Measurements from ENCODE around the gene RSL24D1.

The RSL24D1 gene

GRCh38 chr15:55230051-55230670 lies 33.4 kb upstream of the RSL24D1 start:
- H3K27ac Mint-ChIP-seq, result peak overlapping the region; percentile 78
- no peaks in the 10 kb centered on the region for H3K27me3 Mint-ChIP-seq
- peaks cover 40% of the 10 kb centered on the region for H3K4me1 Mint-ChIP-seq (ENCODE audit: low read depth)
- no peaks in the 10 kb centered on the region for H3K9me3 Mint-ChIP-seq
- H3K36me3 Mint-ChIP-seq (ENCODE audit: low read depth), result peaks cover 86% of the 10 kb centered on the region
- H3K4me3 Mint-ChIP-seq, result no peak overlapping the region

- Mint-ChIP-seq H3K4me3 (no peak overlapping the region), H3K27me3 (no peaks in the 10 kb centered on the region), H3K27ac (peak overlapping the region; percentile 81), H3K4me1 (ENCODE audit: low read depth) (peaks cover 66% of the 10 kb centered on the region), H3K9me3 (no peaks in the 10 kb centered on the region), H3K36me3 (ENCODE audit: low read depth) (peaks cover 83% of the 10 kb centered on the region)
These were observed 29.4 kb upstream of the RSL24D1 start for GRCh38 chr15:55226127-55226526.

GRCh38 chr15:55224892-55225291 lies 28.2 kb upstream of the RSL24D1 start:
- Mint-ChIP-seq H3K9me3 (no peaks in the 10 kb centered on the region), H3K36me3 (ENCODE audit: low read depth) (peaks cover 80% of the 10 kb centered on the region), H3K4me1 (ENCODE audit: low read depth) (peaks cover 66% of the 10 kb centered on the region), H3K27ac (peak overlapping the region; percentile 81), H3K4me3 (peak overlapping the region; percentile 24), H3K27me3 (no peaks in the 10 kb centered on the region)

GRCh38 chr15:55222588-55222987 lies 25.8 kb upstream of the RSL24D1 start:
- Mint-ChIP-seq H3K9me3 (no peaks in the 10 kb centered on the region), H3K36me3 (ENCODE audit: low read depth) (peaks cover 71% of the 10 kb centered on the region), H3K4me3 (peak overlapping the region; percentile 72), H3K27me3 (no peaks in the 10 kb centered on the region), H3K27ac (peak overlapping the region; percentile 93), H3K4me1 (ENCODE audit: low read depth) (peaks cover 83% of the 10 kb centered on the region)

GRCh38 chr15:55221090-55222011 lies 24.6 kb upstream of the RSL24D1 start:
- H3K9me3 Mint-ChIP-seq, result no peaks in the 10 kb centered on the region
- H3K4me1 Mint-ChIP-seq (ENCODE audit: low read depth), result peaks cover 84% of the 10 kb centered on the region
- peak overlapping the region; percentile 65 for H3K4me3 Mint-ChIP-seq
- peaks cover 72% of the 10 kb centered on the region for H3K36me3 Mint-ChIP-seq (ENCODE audit: low read depth)
- H3K27ac Mint-ChIP-seq, result peak overlapping the region; percentile 93
- no peaks in the 10 kb centered on the region for H3K27me3 Mint-ChIP-seq

- no peaks in the 10 kb centered on the region for H3K27me3 Mint-ChIP-seq
- peak overlapping the region; percentile 93 for H3K27ac Mint-ChIP-seq
- peaks cover 69% of the 10 kb centered on the region for H3K36me3 Mint-ChIP-seq (ENCODE audit: low read depth)
- peak overlapping the region; percentile 60 for H3K4me3 Mint-ChIP-seq
- no peaks in the 10 kb centered on the region for H3K9me3 Mint-ChIP-seq
- peaks cover 77% of the 10 kb centered on the region for H3K4me1 Mint-ChIP-seq (ENCODE audit: low read depth)
These were observed 23.9 kb upstream of the RSL24D1 start for GRCh38 chr15:55220606-55221005.

- Mint-ChIP-seq H3K4me3 (no peak overlapping the region), H3K36me3 (ENCODE audit: low read depth) (peaks cover 65% of the 10 kb centered on the region), H3K27me3 (no peaks in the 10 kb centered on the region), H3K4me1 (ENCODE audit: low read depth) (peaks cover 53% of the 10 kb centered on the region), H3K9me3 (no peaks in the 10 kb centered on the region), H3K27ac (peak overlapping the region; percentile 33)
These were observed 21.3 kb upstream of the RSL24D1 start for GRCh38 chr15:55218056-55218455.

GRCh38 chr15:55204464-55204863 lies 7.7 kb upstream of the RSL24D1 start:
- no peaks in the 10 kb centered on the region for H3K4me1 Mint-ChIP-seq (ENCODE audit: low read depth)
- no peak overlapping the region for H3K27ac Mint-ChIP-seq
- H3K36me3 Mint-ChIP-seq (ENCODE audit: low read depth), result peaks cover 31% of the 10 kb centered on the region
- no peaks in the 10 kb centered on the region for H3K27me3 Mint-ChIP-seq
- H3K9me3 Mint-ChIP-seq, result no peaks in the 10 kb centered on the region
- no peak overlapping the region for H3K4me3 Mint-ChIP-seq

- Mint-ChIP-seq H3K27me3 (no peaks in the 10 kb centered on the region), H3K4me3 (no peak overlapping the region), H3K27ac (no peak overlapping the region), H3K36me3 (ENCODE audit: low read depth) (peaks cover 25% of the 10 kb centered on the region), H3K4me1 (ENCODE audit: low read depth) (no peaks in the 10 kb centered on the region), H3K9me3 (peaks cover 5% of the 10 kb centered on the region)
These were observed 5.5 kb upstream of the RSL24D1 start for GRCh38 chr15:55202206-55202605.

GRCh38 chr15:55198706-55199105 lies 2.0 kb upstream of the RSL24D1 start:
- Mint-ChIP-seq H3K4me1 (ENCODE audit: low read depth) (no peaks in the 10 kb centered on the region), H3K27ac (no peak overlapping the region), H3K36me3 (ENCODE audit: low read depth) (peaks cover 12% of the 10 kb centered on the region), H3K27me3 (no peaks in the 10 kb centered on the region), H3K4me3 (peak overlapping the region; percentile 38), H3K9me3 (peaks cover 5% of the 10 kb centered on the region)

- Mint-ChIP-seq H3K9me3 (peaks cover 5% of the 10 kb centered on the region), H3K4me3 (no peak overlapping the region), H3K36me3 (ENCODE audit: low read depth) (peaks cover 19% of the 10 kb centered on the region), H3K27me3 (no peaks in the 10 kb centered on the region), H3K4me1 (ENCODE audit: low read depth) (peaks cover 7% of the 10 kb centered on the region), H3K27ac (no peak overlapping the region)
These were observed 978 bp upstream of the RSL24D1 start for GRCh38 chr15:55197719-55198118.

GRCh38 chr15:55197362-55197705 lies 593 bp upstream of the RSL24D1 start:
- Mint-ChIP-seq H3K9me3 (peaks cover 5% of the 10 kb centered on the region), H3K27ac (no peak overlapping the region), H3K4me3 (no peak overlapping the region), H3K4me1 (ENCODE audit: low read depth) (peaks cover 8% of the 10 kb centered on the region), H3K36me3 (ENCODE audit: low read depth) (peaks cover 22% of the 10 kb centered on the region), H3K27me3 (no peaks in the 10 kb centered on the region)

- H3K4me3 Mint-ChIP-seq, result no peak overlapping the region
- no peaks in the 10 kb centered on the region for H3K27me3 Mint-ChIP-seq
- peaks cover 27% of the 10 kb centered on the region for H3K36me3 Mint-ChIP-seq (ENCODE audit: low read depth)
- H3K9me3 Mint-ChIP-seq, result peaks cover 5% of the 10 kb centered on the region
- H3K4me1 Mint-ChIP-seq (ENCODE audit: low read depth), result peaks cover 17% of the 10 kb centered on the region
- no peak overlapping the region for H3K27ac Mint-ChIP-seq
These were observed 745 bp downstream of the RSL24D1 start for GRCh38 chr15:55195996-55196395.

GRCh38 chr15:55194256-55194655 lies 2.5 kb downstream of the RSL24D1 start:
- H3K27me3 Mint-ChIP-seq, result no peaks in the 10 kb centered on the region
- peaks cover 40% of the 10 kb centered on the region for H3K36me3 Mint-ChIP-seq (ENCODE audit: low read depth)
- H3K4me3 Mint-ChIP-seq, result no peak overlapping the region
- H3K27ac Mint-ChIP-seq, result peak overlapping the region; percentile 59
- peaks cover 27% of the 10 kb centered on the region for H3K4me1 Mint-ChIP-seq (ENCODE audit: low read depth)
- peaks cover 3% of the 10 kb centered on the region for H3K9me3 Mint-ChIP-seq

- Mint-ChIP-seq H3K36me3 (ENCODE audit: low read depth) (peaks cover 82% of the 10 kb centered on the region), H3K4me3 (no peak overlapping the region), H3K9me3 (no peaks in the 10 kb centered on the region), H3K27me3 (no peaks in the 10 kb centered on the region), H3K4me1 (ENCODE audit: low read depth) (peaks cover 37% of the 10 kb centered on the region), H3K27ac (no peak overlapping the region)
These were observed 10.4 kb downstream of the RSL24D1 start for GRCh38 chr15:55186331-55186730.

All from stimulated activated naive CD8-positive, alpha-beta T cell treated with anti-CD3 and anti-CD28 coated beads, Interleukin-15, Interleukin-2, amounts not matched to agents 100 ng/mL and 50 ng/mL, for 24 hours (primary cell).